ENCODE data around the gene ACOXL.
"Not testable (repeated sequence)": the region's sequence is repeated elsewhere in the genome, so short reads cannot be mapped to it uniquely, and the experiment has no call there.

ACOXL gene

GRCh38 chr2:110855841-110856240 is 123.5 kb downstream of the ACOXL start:
- DNase-seq (ENCODE audit: low read depth in 2 of 2) = not testable (repeated sequence)

- no peak for DNase-seq (ENCODE audit: low read depth in 2 of 2)
Observed at GRCh38 chr2:110858135-110858725, 125.9 kb downstream of the ACOXL start.

DNA sequence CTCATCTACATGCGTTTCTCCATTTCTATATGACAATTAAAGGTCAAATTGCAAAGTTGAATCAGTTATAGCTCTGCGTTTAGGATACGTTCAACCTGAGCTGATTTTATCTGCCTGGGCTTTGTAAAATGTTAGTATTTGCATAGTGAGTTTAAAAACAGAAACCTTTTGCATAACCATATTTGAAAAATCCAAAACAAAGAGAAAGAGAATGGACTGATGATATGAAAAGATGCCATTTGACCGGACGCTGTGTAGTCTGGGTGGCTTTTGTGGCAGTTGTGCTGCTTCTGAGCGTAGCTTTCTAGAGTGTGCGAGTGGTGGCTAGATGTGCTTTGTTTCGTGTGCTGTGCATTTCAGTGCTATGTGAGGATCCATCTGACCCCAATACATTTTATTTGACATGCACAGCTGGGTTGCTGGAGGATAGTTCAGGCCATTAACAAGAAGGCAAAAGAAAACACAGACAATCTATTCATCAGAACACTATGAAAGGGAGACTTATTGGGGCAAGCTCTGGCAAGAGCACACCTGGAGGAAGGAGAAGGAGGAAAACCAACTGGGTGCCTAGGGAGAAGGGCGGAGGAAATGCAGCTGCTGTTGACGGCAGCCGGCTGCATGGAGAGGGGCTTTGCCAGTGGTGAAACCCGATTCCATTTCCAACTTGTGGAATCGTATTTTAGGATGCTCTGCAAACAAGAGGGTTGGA is 126.8 kb downstream of the ACOXL start:
- no peak for DNase-seq (ENCODE audit: low read depth in 2 of 2)

GRCh38 chr2:110860630-110861029 is 128.3 kb downstream of the ACOXL start:
- DNase-seq (ENCODE audit: low read depth in 2 of 2) = no peak

DNA sequence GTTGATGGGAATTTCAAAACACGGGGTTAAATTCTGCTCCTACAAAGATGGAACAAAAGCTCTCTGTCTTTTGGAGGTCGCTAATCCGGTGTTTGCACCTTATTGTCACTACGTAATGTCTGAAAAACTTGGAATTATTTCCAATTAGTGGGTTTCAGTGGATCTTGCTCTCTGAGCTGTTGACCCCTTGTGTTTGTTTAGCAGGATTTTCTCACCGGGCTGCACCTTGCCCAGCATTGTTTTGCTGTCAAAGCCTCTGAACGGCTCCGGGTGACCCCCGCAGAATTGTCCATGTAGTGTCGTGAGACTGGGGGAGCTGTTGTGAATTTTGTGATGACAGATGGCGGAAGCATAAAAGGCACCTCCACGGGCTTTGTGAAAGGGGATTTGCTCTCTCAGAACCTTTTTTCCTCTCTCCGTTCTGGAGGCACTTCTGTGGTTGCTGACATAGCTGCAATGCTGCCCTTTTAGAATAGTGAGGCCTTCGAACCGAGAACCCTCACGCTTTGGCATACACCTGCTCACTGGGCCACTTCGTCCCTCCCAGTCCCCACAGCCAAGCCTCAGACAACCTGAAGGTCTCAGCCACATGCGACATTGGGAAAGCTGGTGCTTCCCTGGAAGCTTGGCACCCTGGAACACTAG is 129.4 kb downstream of the ACOXL start:
- DNase-seq (ENCODE audit: low read depth in 2 of 2) = no peak

DNA sequence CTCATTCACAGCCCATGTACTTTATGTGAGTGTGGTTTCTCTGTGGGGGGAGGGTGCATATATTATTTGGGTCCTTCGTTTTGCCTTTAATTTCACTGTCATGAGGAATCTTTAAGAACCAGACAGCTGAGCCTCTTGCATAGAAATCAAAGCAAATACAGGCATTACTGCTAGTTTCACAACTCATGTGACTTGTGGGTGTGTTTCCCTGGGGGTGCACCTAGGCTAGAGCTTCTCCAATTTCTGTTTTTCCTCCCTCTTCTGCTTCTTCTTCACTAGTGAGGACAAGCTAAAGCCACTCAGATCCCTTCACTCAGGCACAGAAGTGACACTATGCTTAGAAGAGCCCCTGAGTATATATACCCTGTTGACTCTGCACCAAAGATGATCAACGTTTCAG is 131.4 kb downstream of the ACOXL start:
- DNase-seq (ENCODE audit: low read depth in 2 of 2) = no peak

- DNase-seq (ENCODE audit: low read depth in 2 of 2) = no peak
Observed at GRCh38 chr2:110864176-110864575, 131.8 kb downstream of the ACOXL start.

GRCh38 chr2:110864731-110865130 is 132.4 kb downstream of the ACOXL start:
- no peak for DNase-seq (ENCODE audit: low read depth in 2 of 2)

DNA sequence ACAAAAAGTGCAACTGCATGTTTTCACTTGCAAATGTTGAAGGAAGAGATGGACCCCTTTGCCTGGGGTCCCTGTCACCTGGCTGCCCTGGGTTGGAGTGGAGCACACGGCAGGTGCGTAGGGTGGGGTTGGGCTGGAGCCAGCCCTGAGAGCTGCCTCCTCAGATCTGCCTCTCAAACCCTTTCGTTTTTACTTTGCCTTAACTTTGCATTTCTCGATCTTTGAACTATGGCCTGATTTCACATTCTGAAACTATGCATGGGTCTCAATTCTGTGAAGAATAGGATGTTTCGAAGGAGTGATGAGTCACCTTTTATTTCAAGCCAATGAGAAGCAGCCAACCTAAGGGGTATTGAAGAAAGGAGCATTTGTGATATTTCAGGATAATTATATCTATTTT is 132.8 kb downstream of the ACOXL start:
- no peak for DNase-seq (ENCODE audit: low read depth in 2 of 2)

DNA sequence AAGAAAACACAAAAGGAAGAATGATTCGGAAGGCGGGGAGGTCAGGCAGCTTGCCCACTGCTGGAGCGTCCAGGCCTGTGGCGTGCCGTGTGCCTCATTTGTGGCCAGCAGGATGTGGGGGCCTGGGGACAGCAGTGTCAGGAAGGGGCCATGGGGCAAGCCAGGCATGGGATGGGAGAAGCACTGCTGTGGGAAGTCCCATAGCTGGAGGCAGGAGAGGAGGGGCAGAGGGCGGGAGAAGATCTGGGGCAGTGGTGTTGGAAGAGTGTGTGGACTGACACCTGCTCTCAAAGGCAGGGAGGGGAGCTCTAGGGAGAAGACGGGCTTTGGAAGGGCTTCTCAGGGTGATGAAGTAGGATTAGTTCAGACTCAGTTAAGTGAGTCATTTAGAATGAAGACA is 133.7 kb downstream of the ACOXL start:
- DNase-seq (ENCODE audit: low read depth in 2 of 2) = no peak

DNA sequence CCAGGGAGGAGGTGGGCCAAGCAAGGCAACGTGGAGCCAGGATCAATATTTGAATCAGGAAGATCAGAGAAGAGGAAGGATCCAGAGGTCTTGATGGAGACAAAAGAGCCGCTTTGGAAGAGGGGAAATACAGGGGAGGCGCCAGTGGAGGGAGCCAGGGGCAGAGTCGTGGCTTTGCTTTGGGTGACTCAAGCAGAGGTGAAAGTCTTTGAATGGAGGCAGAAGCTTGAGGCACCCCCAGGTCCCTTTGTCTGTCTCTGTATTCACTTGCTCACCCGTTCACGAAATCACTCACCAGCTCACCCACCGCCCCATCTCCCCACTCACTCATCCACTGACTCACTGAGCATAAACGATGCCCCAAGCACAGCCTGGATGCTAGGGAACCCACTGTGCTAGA is 134.1 kb downstream of the ACOXL start:
- no peak for DNase-seq (ENCODE audit: low read depth in 2 of 2)

DNA sequence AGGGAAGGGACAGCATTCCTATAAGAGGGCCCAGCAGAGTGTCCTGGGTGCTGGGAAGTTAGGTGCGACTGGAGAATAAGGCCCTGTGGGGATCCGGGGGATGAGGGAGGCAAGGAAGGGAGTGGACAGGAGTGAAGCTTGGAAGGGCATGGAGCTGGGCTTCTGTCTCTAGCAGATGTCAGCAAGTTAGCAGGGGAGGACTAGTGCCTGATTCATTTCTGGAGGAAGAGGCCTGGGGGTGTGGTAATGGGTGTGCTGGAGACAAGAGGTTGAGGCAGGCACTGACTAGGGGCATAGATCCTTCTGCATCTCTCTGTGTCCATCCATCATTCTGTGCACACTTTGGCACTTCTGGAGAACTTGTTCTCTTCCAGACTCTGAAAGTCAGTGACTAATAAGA is 134.7 kb downstream of the ACOXL start:
- DNase-seq (ENCODE audit: low read depth in 2 of 2) = no peak

DNA sequence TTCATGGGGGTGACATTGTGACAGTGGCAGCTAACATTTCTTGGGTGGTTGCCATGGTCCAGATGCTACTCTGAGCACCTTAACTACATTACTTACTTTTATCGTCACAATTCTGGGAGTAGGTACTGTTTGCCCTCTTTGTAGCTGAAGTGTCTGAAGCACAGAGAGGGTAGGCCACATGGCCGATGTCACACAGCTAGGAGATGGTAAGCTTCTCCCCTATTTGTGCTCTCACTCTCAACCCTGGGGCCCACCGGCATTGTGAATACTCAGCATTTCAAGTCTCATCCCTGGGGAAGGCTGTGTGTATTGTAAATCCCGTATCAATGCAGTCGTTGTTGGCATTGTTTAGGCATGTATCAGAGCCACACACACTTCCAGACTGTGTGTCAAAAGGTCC is 136.6 kb downstream of the ACOXL start:
- DNase-seq (ENCODE audit: low read depth in 2 of 2) = no peak

GRCh38 chr2:110869472-110870446 is 137.4 kb downstream of the ACOXL start:
- DNase-seq (ENCODE audit: low read depth in 2 of 2) = no peak

- DNase-seq (ENCODE audit: low read depth in 2 of 2) = no peak
Observed at GRCh38 chr2:110870545-110870944, 138.2 kb downstream of the ACOXL start.

GRCh38 chr2:110871637-110872036 is 139.3 kb downstream of the ACOXL start:
- DNase-seq (ENCODE audit: low read depth in 2 of 2) = no peak

DNA sequence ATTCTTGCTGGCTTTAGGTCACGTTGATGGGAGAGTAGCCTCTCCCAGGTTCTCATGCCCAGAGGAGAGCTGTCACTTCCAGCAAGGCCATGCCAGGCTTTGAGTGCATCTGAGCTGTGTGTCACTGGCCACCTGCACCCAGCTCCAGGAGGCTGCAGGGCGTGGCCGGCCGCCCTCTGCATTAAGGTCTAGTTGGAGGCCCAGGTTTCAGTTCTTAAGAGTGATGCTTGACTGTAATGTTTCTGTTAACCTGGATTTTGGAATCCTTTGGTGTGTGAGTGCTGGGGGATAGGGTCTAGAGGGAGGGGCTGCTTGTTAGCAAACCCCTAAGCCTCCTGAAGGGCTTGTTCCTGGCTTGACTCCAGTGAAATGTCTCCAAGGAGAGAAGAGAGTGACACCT is 140.1 kb downstream of the ACOXL start:
- no peak for DNase-seq (ENCODE audit: low read depth in 2 of 2)

GRCh38 chr2:110873056-110873502 is 140.7 kb downstream of the ACOXL start:
- DNase-seq (ENCODE audit: low read depth in 2 of 2) = no peak

- DNase-seq (ENCODE audit: low read depth in 2 of 2) = no peak
Observed at GRCh38 chr2:110873597-110874452, 141.5 kb downstream of the ACOXL start.

- no peak for DNase-seq (ENCODE audit: low read depth in 2 of 2)
Observed at GRCh38 chr2:110874453-110875383, 142.3 kb downstream of the ACOXL start.
